Measurements from ENCODE around the gene RENBP.

RENBP gene

GRCh38 chrX:153931748-153932147, 12.7 kb downstream of the RENBP start:
- DNase-seq: no peak

DNA sequence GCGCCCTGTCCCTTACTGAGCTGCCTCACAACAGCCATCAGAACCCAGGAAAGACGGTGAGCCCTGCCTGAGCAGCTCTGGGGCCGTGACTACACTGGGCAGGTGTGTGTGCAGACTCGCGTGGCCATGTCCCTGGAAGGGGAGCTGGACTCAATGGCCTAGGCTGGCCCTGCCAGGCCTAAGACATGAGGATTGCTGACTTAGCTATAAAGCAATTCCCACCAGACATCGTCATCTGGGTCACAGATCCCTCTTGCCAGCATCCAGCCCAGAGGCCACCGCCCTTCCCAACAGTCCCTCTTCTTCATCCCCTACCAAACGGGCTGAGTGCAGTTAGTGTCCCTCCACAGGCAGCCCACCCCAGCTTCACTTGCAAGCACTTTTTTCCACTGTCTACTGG, 13.3 kb downstream of the RENBP start:
- no peak for DNase-seq

DNA sequence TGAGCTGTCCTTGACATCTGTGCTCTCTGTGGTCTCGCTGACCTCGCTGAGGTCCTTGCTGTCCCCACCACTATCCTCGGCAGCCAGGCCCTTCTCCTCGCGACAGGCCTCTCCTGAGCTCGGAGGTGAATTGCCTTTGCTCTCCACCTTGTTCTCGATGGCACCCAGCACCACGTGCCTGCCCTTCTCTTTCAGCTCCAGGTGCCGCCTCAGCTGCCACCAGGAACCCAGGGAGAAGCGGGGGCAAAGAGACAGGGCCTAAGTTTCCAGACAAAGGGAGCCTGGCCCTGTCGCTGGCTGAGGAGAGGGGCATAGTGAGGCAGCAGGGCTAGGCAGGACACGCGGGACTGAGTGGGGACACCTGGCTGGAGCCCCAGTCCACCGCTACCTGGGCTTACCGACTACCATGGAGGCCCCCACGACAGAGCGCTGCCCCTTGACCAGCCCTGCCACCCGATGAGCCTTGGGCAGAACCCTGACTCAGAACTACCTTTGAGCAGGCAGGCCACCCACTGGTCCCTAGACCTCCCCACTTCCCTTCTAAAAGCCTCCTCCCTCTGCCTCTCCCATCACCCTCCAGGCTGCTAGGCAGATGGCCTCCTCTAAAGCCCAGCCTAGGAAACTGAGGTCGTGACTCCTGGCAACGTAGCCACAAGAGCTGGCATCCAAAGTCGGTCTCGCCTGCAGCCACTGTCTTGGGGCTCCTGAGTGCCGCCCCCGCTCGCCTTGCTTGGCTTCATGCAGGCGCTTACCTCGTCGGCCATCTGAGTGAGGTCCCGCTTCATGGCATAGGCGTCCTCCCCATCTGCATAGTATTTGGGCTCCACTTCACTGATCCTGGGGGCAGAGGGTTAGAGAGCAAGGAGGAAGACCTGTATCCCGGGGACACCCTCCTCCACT, 14.2 kb downstream of the RENBP start:
- no peak for DNase-seq

GRCh38 chrX:153929576-153929975, 14.9 kb downstream of the RENBP start:
- no peak for DNase-seq

DNA sequence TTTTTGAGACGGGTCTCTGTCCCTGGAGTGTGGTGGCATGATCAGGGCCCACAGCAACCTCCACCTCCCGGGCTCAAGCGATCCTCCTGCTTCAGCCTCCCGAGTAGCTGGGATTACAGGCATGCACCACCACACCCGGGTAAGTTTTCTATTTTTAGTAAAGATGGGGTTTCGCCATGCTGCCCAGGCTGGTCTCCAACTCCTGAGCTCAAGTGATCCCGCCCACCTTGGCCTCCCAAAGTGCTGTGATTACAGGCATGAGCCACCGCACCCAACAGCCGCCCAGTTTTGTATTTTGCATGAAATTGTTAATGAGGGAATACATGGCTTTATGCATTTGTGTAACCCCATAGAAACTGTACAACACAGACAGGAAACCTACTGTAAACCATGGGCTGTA, 15.6 kb downstream of the RENBP start:
- DNase-seq: no peak

DNA sequence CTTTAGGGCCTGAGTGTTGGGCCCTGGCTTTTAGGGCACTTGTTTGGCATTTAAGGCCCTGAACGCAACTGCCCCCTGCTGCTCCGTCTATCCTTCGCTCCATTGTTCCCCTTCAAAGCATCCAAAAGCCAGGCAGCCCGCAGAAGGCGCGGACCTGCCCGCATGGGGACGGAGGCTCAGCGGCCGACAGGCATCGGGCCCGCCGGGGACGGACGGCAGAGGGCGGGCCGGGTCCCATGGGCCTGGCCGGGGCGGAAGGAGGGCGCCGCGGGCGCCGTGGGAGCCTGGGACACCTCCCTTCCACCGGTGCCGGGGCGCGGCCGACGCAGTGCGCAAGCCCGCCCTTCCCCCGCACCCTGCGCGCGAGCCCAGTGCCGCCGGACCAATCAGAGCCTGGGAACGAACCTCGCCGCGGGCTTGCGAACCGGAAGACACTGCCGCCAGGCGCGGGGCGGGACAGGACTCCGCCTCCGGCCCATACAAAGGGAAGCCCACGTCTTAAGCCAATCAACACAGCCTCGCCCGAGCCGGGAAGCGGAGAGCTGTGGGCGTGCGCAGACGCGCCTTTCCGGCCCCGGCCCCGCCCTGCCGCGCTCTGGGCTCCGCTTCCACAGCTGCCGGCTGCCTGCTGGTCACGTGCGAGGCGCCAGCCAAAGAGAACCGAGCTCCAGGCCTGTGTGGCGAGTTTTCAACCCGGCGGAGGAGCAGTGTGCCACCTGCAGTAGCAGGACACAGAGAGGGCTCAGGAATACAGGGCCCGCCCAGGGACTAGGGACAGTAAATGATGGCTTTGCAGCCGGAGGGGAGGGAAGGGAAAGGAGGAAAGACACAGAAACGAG, 16.3 kb downstream of the RENBP start:
- DNase-seq: peak; percentile 98

DNA sequence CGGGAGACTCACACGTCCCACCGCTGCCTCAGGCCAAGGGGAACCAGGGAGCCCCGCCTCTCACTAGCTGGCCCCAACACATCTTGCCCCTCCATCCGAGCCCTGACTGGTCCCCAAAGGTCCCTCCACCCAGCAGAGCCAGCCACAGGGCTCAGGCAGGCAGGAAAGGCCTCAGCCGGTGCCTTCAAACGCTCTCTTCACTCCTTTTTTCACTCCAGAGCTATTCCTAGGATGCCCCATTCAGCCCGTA, 16.8 kb downstream of the RENBP start:
- no peak for DNase-seq

- peak; percentile 79 for DNase-seq
Observed at GRCh38 chrX:153926858-153927671, 17.4 kb downstream of the RENBP start.

DNA sequence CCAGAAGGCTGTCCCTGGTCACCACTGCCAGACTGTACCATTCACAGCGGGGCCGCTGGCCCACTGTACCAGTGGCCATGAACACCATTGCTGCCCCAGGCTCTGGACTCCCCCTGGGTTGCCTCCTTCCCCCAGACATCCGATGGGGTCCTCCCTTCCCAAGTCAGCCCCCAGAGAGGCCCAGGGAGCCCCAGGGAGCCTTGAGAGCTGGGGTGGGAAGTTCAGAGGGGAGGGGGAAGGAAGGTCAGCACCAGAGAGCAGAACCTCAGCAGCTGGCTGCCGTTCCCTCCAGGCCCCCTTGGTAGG, 17.9 kb downstream of the RENBP start:
- DNase-seq: no peak

DNA sequence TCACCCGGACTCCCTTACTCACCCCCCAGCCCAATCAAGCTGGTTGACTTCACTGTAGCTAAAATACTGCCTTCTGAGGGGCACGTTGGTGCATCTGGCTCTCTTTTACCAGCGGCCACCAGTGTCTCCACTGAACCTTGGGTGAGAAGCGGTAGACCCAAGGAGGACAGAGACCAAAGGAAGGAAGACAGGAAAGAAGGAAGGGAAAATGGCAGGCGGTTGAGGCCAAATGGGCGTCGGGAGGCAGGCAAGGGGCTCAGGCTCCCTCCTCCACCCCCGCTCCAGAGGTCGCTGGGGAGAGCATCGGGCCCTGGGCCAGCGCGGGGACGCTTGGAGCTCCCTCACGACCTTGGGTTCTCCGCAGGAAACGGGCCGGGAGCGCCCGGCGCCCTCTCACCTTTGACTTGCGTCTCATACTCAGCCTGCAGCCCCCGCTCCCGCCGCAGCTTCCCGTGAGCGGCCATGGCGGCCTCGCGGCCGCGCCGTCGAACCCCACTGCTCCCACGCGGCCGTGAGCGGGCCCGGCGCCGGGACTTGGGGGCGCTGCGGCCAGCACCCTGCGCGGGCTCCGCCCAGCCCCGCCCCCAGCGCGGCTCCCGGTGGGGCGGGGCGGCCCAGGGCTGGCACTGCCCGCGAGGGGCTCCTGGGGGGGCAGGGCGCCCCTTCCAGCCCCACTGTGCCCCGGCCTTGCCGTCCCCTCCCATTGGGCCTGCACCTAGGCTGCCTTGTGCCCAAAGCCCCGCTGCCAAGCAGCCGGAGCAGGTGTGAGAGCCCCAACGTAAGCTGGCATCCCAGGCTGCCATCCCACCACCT, 18.5 kb downstream of the RENBP start, which contains the start of gene ARHGAP4:
TSS of gene ARHGAP4 (minus strand) at position 526 of the 813 bp plus-strand sequence. CDS start at position 464, 62 bp downstream.
- DNase-seq: peak; percentile 31

- DNase-seq: no peak
Observed at GRCh38 chrX:153925387-153925738, 19.1 kb downstream of the RENBP start.

GRCh38 chrX:153924149-153924861, 20.1 kb downstream of the RENBP start:
- peak; percentile 33 for DNase-seq

DNA sequence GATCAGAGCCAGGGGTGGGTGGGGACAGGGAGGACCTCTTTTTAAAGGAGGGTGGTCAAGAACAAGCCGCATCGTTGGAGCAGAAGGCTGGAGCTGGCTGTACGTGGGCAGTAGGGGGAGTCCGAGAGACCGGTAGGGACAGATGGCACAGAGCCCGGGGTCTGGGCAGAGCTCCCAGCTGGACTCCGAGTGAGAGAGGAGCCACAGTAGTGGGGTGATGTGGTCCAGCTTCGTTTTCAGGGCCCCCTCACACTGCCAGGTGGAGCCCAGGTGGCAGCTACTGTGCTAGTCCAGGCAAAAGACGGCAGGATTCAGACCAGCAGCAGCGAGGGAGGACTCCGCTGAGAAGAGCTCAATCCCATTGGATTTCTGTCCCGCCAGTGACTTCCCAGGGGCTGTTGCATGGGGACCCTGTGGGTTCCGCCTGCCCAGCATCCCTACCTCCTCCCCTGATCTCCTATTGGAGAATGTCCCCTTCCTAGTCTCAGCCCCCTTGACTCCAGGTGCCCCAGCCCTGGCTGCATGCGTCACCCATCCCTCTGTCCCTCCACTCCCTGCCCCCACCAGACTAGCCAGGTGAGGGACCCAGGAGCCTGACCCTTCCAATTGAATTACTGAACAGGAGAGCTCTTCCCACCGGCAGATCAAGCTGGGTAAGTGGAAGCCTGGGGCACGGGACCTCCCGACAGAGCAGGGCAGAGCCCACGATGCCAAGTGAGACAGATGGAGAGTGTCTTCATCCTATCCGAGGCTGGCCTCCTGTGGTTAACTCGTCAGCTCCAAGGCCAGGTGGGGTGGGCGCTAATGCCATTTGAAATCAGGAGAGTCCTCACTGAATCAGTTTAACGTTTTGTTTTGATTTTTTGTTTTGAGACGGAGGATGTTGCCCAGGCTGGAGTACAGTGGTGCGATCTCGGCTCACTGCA, 21.2 kb downstream of the RENBP start:
- DNase-seq: peak; percentile 12

- no peak for DNase-seq
Observed at GRCh38 chrX:153921511-153922446, 22.7 kb downstream of the RENBP start.

DNA sequence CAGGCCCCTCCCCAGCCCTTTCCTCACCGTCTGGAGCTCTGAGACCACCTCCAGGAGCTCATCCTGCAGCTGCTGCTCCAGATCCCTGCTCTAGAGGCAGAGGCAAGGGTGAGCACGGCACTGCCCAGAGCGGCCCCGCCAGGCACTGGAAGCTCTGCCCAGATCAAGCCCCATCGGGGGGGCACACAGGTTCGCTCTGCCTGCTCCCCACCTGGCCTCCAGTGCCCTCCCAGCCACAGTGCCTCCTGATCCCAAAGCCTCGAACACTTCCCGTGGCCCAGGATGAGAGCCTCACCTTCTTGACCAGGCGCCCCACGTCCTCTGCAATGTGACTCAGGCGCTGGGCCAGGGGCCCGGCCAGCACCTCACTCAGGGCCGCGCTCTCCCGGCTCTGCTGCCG, 23.4 kb downstream of the RENBP start:
- DNase-seq: no peak

DNA sequence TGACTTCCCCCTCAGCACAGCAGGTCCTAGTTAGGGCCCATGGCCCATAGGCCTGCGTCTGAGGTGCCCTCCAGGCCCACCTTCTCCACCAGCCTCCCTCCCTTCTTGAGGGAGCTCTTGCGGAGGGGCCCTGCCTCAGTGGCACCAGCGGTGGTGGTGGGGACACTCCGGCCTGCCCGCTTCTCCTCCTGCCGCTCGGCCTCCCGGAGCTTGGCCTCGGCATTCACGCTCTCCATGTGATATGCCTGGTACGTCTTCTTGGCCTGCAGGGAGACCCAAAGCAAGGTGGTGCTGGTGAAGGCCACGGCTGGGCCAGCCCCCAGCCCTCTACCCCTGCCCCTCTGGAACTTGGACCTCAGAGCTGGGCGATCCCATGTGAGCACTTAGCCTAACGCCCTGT, 23.9 kb downstream of the RENBP start:
- no peak for DNase-seq

DNA sequence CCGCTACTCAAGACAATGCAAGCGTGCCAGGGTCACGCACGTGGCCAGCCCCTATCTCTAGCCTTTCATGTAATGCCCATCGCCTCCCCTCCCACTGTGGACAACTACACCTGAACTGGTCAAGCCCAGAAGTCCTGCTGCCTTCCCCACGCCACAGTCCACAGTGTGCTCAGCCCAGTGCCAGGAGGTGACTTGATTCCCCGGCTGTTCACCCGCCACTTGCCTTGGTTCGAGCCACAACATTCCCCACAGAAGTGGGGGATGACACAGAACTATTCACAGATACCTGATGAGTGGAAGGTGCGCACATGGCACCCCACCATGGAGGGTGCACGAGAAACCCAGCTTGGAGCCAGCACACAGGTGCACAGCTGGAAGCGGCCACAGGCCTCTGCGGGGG, 25.2 kb downstream of the RENBP start:
- no peak for DNase-seq

DNA sequence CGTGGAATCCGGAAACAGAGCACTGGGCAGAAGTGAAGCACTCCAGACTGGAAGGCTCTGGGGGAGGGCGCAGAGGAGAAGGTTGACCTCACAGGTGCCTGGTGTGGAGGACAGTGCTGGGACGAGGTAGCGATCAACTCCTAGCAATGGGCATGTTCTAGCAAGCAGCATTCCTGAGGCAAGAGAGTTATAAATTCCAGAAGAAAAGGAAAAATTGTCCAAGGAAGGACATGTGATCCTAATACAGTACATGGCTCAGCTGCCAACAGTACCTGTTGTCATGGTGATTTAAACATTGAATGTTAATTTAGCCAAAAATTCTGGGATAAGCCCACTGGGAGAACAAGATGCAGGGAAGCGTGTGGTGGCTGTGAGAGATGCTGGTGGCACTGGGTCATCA, 26.6 kb downstream of the RENBP start:
- DNase-seq: no peak

GRCh38 chrX:153913701-153914100, 30.7 kb downstream of the RENBP start:
- no peak for DNase-seq

DNA sequence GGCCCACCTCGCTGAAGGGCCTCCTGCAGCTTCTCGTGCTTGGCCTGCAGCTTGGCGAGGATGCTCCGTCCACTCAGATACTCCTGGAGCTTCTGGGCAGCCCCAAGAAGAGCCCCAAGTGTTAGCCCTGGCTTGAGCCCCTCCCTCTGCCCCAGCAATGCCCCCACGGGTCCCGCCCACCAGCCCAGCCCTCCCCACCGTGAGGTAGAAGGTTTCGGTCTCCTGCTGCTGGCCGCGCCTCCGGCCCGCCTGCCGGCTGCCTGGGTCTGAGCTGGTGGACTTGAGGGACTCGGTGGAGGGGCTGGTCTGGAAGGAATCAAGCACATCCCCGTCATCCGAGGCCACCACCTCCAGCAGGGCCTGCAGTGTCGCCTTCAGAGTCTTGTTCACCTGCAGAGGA, 31.2 kb downstream of the RENBP start:
- no peak for DNase-seq
